GM23248 (cell line): ENCODE results near the gene HEXA. TPM values are rescaled to one million over a fixed set of nuclear protein-coding genes. Genes with fewer than 3 reads are reported as not detected.

ENCODE experiments used
- DNase-seq: peaks from one replicate; pipeline ENCODE4 v3.0.0-alpha.2; 2015
- H2AFZ ChIP-seq: fragments of 200-600 bp; sonication (generic); 2 replicates; pipeline ENCODE4 v1.6.1; 2016; ENCODE audit warnings: antibody characterized with exemption
- H3F3A ChIP-seq: fragments of 200-600 bp; sonication (generic); 2 replicates; pipeline ENCODE4 v1.6.1; 2016; ENCODE audit warnings: mild to moderate bottlenecking, antibody characterized with exemption, mixed run types; ENCODE audit not compliant: insufficient read depth
- H3K27ac ChIP-seq: fragments of 200-600 bp; sonication (generic); 2 replicates; pipeline ENCODE4 v1.5.1; 2016; ENCODE audit warnings: mild to moderate bottlenecking
- H3K27me3 ChIP-seq: fragments of 200-600 bp; sonication (generic); replicated peaks from 2 replicates; pipeline ENCODE4 v1.6.1; 2016; ENCODE audit warnings: mild to moderate bottlenecking; ENCODE audit not compliant: insufficient read depth
- H3K36me3 ChIP-seq: fragments of 200-600 bp; sonication (generic); 2 replicates; pipeline ENCODE4 v1.6.1; 2016; ENCODE audit warnings: low read depth, mild to moderate bottlenecking
- H3K4me1 ChIP-seq: fragments of 200-600 bp; sonication (generic); 2 replicates; pipeline ENCODE4 v1.6.1; 2016; ENCODE audit warnings: mild to moderate bottlenecking; ENCODE audit not compliant: insufficient read depth
- H3K4me2 ChIP-seq: fragments of 200-600 bp; sonication (generic); one replicate; pipeline ENCODE4 v1.6.1; 2016; ENCODE audit warnings: mild to moderate bottlenecking; ENCODE audit not compliant: unreplicated experiment
- H3K4me3 ChIP-seq: fragments of 200-600 bp; sonication (generic); 2 replicates; pipeline ENCODE4 v1.5.1; 2016; ENCODE audit warnings: mild to moderate bottlenecking
- H3K79me2 ChIP-seq: fragments of 200-600 bp; sonication (generic); 2 replicates; pipeline ENCODE4 v1.6.1; 2016; ENCODE audit warnings: mild to moderate bottlenecking; ENCODE audit not compliant: insufficient read depth
- H3K9ac ChIP-seq: fragments of 200-600 bp; sonication (generic); 2 replicates; pipeline ENCODE4 v1.6.1; 2016; ENCODE audit warnings: mild to moderate bottlenecking
- H3K9me2 ChIP-seq: fragments of 200-600 bp; sonication (generic); 2 replicates; pipeline ENCODE4 v1.6.1; 2016; ENCODE audit warnings: mixed run types, mild to moderate bottlenecking, moderate library complexity; ENCODE audit not compliant: insufficient read depth
- H3K9me3 ChIP-seq: fragments of 200-600 bp; sonication (generic); one replicate; pipeline ENCODE4 v1.6.1; 2017; ENCODE audit warnings: low read depth
- H4K20me1 ChIP-seq: fragments of 200-600 bp; sonication (generic); 2 replicates; pipeline ENCODE4 v1.6.0; 2016; ENCODE audit not compliant: insufficient read depth
- EZH2 ChIP-seq: fragments of 200-600 bp; sonication (generic); IDR thresholded peaks from 2 replicates; pipeline ENCODE4 v1.6.1; 2018; ENCODE audit warnings: antibody characterized with exemption, mild to moderate bottlenecking; ENCODE audit not compliant: insufficient read depth, poor library complexity, severe bottlenecking
- EZH2phosphoT487 ChIP-seq: fragments of 200-600 bp; sonication (generic); IDR thresholded peaks from 2 replicates; pipeline ENCODE4 v1.6.1; 2018; ENCODE audit warnings: antibody characterized with exemption, moderate library complexity, mild to moderate bottlenecking, low read depth; ENCODE audit not compliant: insufficient read depth
- WGBS, 2 experiments: methylation state at CpG; one replicate each; pipeline ENCODE4 v1.1.6; 2015 to 2017; ENCODE audit warnings: low lambda C conversion rate in 2 of 2, low coverage in 1 of 2; ENCODE audit errors: missing lambda C conversion rate in 2 of 2; 5-methylcytosine and 5-hydroxymethylcytosine counted together
- in situ Hi-C: fragments of 300-500 bp; cut with MboI; formaldehyde crosslinking; loops from 2 replicates; pipeline ENCODE4 v1.15.0; 2020
- polyA plus RNA-seq: library from polyadenylated mRNA; unstranded; fragments of >200 nt; fragmentation: Nextera tagmentation; extraction: Ambion mirVana; gene quantifications from 2 replicates; pipeline ENCODE4 v1.2.1, GENCODE V29; 2016
- total RNA-seq: library from RNA; depleted of rRNA; stranded (reverse); fragments of >200 nt; shearing (Covaris generic); gene quantifications from 2 replicates; pipeline ENCODE4 v1.2.3, GENCODE V29; 2014

Gene HEXA
- total and polyA plus RNA-seq, 2 experiments from 2014 or later, result 162 to 190 TPM

- peaks cover 23% of the 10 kb centered on the region for H3K4me1 ChIP-seq
- no peaks in the 10 kb centered on the region for H3K9me3 ChIP-seq
- H3K4me3 ChIP-seq, result peak overlapping the region; percentile 46
- no peak overlapping the region for H2AFZ ChIP-seq
- no peaks in the 10 kb centered on the region for H3K27me3 ChIP-seq
- H3K27ac ChIP-seq, result peak overlapping the region; percentile 75
- H3K4me2 ChIP-seq, result peak overlapping the region; percentile 69
- no peaks in the 10 kb centered on the region for H3K9me2 ChIP-seq
- no peak for TF ChIP-seq EZH2phosphoT487
- TF ChIP-seq EZH2, result no peak
- H4K20me1 ChIP-seq, result no peaks in the 10 kb centered on the region
- peaks cover 30% of the 10 kb centered on the region for H3F3A ChIP-seq
- in situ Hi-C loops, result no loop called here
- H3K79me2 ChIP-seq, result peaks cover 52% of the 10 kb centered on the region
- H3K9ac ChIP-seq, result peak overlapping the region; percentile 51; the same call in 1 of the 2 replicates
- H3K36me3 ChIP-seq, result no peaks in the 10 kb centered on the region
- WGBS, 2 experiments, result 79 to 83% methylated on average over 3 of the region's 3 CpGs
- DNase-seq, result peak; percentile 6
These were observed 17.7 kb downstream of the HEXA start for GRCh38 chr15:72358121-72358520.

GRCh38 chr15:72354496-72354895 is 21.3 kb downstream of the HEXA start:
- H3K27ac ChIP-seq, result no peak overlapping the region
- no peak overlapping the region for H3K9ac ChIP-seq

GRCh38 chr15:72353266-72353665 is 22.5 kb downstream of the HEXA start:
- H3K27ac ChIP-seq, result no peak overlapping the region
- no peaks in the 10 kb centered on the region for H3K27me3 ChIP-seq
- H3F3A ChIP-seq, result peaks cover 13% of the 10 kb centered on the region
- WGBS, 2 experiments, result 81 to 87% methylated on average over 2 of the region's 2 CpGs
- peaks cover 13% of the 10 kb centered on the region; the same call in 1 of the 2 replicates for H3K36me3 ChIP-seq
- H3K4me2 ChIP-seq, result no peak overlapping the region
- no peaks in the 10 kb centered on the region for H3K9me2 ChIP-seq
- no peak overlapping the region for H3K4me3 ChIP-seq
- TF ChIP-seq EZH2phosphoT487, result no peak
- no peaks in the 10 kb centered on the region for H3K9me3 ChIP-seq
- no peaks in the 10 kb centered on the region for H4K20me1 ChIP-seq
- no peak overlapping the region for H3K9ac ChIP-seq
- peaks cover 13% of the 10 kb centered on the region for H3K4me1 ChIP-seq
- H2AFZ ChIP-seq, result no peak overlapping the region
- peaks cover 19% of the 10 kb centered on the region for H3K79me2 ChIP-seq
- in situ Hi-C loops, result no loop called here
- DNase-seq, result peak; percentile 54

More at GRCh38 chr15:72354496-72354895, 21.3 kb downstream of the HEXA start:
- H3F3A ChIP-seq, result peaks cover 23% of the 10 kb centered on the region
- 100% methylated on average over 1 of the region's 1 CpG for WGBS, 2 experiments
- no peak overlapping the region for H2AFZ ChIP-seq
- no peaks in the 10 kb centered on the region for H3K9me3 ChIP-seq
- H4K20me1 ChIP-seq, result no peaks in the 10 kb centered on the region
- no peak overlapping the region for H3K4me3 ChIP-seq
- in situ Hi-C loops, result no loop called here
- H3K79me2 ChIP-seq, result peaks cover 19% of the 10 kb centered on the region
- H3K27me3 ChIP-seq, result no peaks in the 10 kb centered on the region
- H3K9me2 ChIP-seq, result no peaks in the 10 kb centered on the region
- no peak for DNase-seq
- no peak overlapping the region for H3K4me2 ChIP-seq
- peaks cover 13% of the 10 kb centered on the region; the same call in 1 of the 2 replicates for H3K36me3 ChIP-seq
- peaks cover 26% of the 10 kb centered on the region for H3K4me1 ChIP-seq
- TF ChIP-seq EZH2phosphoT487 (no peak), EZH2 (no peak)

- 91 to 100% methylated on average over 3 of the region's 3 CpGs for WGBS, 2 experiments
- peaks cover 22% of the 10 kb centered on the region; the same call in 1 of the 2 replicates for H3K36me3 ChIP-seq
- in situ Hi-C loops, result no loop called here
These were observed 30.0 kb downstream of the HEXA start for GRCh38 chr15:72345806-72346205.

GRCh38 chr15:72345280-72345679 is 30.5 kb downstream of the HEXA start:
- no peaks in the 10 kb centered on the region for H3K9me2 ChIP-seq
- no peaks in the 10 kb centered on the region for H3K79me2 ChIP-seq
- H3K9me3 ChIP-seq, result no peaks in the 10 kb centered on the region
- H4K20me1 ChIP-seq, result no peaks in the 10 kb centered on the region
- no peak for TF ChIP-seq EZH2phosphoT487
- TF ChIP-seq EZH2, result no peak
- H3K4me2 ChIP-seq, result no peak overlapping the region
- no peaks in the 10 kb centered on the region for H3K27me3 ChIP-seq
- in situ Hi-C loops, result no loop called here
- H3F3A ChIP-seq, result peaks cover 16% of the 10 kb centered on the region
- no peak for DNase-seq
- peaks cover 2% of the 10 kb centered on the region for H3K4me1 ChIP-seq
- no peak overlapping the region for H3K4me3 ChIP-seq
- H3K9ac ChIP-seq, result no peak overlapping the region
- peaks cover 16% of the 10 kb centered on the region; the same call in 1 of the 2 replicates for H3K36me3 ChIP-seq
- WGBS, 2 experiments, result 87% methylated on average over 7 of the region's 7 CpGs
- H3K27ac ChIP-seq, result no peak overlapping the region
- no peak overlapping the region for H2AFZ ChIP-seq

More at GRCh38 chr15:72345806-72346205, 30.0 kb downstream of the HEXA start:
- Histone ChIP-seq H3K4me2 (no peak overlapping the region), H3K27ac (no peak overlapping the region), H3F3A (peaks cover 11% of the 10 kb centered on the region), H2AFZ (no peak overlapping the region), H3K9me2 (no peaks in the 10 kb centered on the region), H3K9ac (no peak overlapping the region), H4K20me1 (no peaks in the 10 kb centered on the region), H3K27me3 (no peaks in the 10 kb centered on the region), H3K4me3 (no peak overlapping the region), H3K9me3 (no peaks in the 10 kb centered on the region), H3K4me1 (no peaks in the 10 kb centered on the region), H3K79me2 (no peaks in the 10 kb centered on the region)
- no peak for TF ChIP-seq EZH2
- no peak for TF ChIP-seq EZH2phosphoT487
- DNase-seq, result no peak
